ENCODE measurements around the gene KLK4. TPM values are rescaled to one million over a fixed set of nuclear protein-coding genes. Genes with fewer than 3 reads are reported as not detected.

Gene KLK4
- total RNA-seq, 1 experiment from 2014 or later, result 0.48 TPM

DNA sequence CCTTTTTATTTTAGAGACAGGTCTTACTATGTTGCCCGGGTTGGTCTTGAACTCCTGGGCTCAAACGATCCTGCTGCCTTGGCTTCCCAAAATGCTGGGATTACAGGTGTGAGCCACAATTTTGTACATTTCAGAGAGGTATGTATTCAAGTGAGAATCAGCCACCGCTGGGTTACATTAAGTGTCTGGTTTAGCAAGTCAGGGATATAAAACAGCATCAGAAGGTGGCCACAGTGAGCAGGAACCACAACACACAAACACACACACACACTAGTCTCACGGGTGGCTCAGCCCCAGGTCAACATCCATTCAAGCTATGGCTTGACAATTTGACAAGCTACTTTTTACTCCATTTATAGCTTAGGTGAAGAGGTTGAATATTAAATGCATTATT lies 21.5 kb upstream of the KLK4 start:
- no peak overlapping the region for H4K8ac ChIP-seq (replicated peaks; ENCODE audit: insufficient read length, low read depth, low read length)
- no peak overlapping the region for H3K56ac ChIP-seq (ENCODE audit: insufficient read length, low read depth, low read length)
- H3K14ac ChIP-seq (ENCODE audit: insufficient read depth, low read length), result no peak overlapping the region
- H3K79me2 ChIP-seq (ENCODE audit: insufficient read depth, low read length), result no peaks in the 10 kb centered on the region
- Mint-ChIP-seq H3K27me3 (ENCODE audit: low read depth) (peaks cover 36% of the 10 kb centered on the region), H3K4me1 (peaks cover 4 to 6% of the 10 kb centered on the region in 2 experiments), H3K9me3 (peaks cover 0 to 2% of the 10 kb centered on the region in 2 experiments; a peak in 1 of 5 replicates), H3K36me3 (ENCODE audit: insufficient read depth in 1 of 3, low read depth in 3 of 3) (no peaks in the 10 kb centered on the region), H3K4me3 (no peak overlapping the region), H3K27ac (no peak overlapping the region)
- no peaks in the 10 kb centered on the region for H3K9me3 ChIP-seq (ENCODE audit: control insufficient read depth, low read depth, low read length)
- no peak overlapping the region for H4K91ac ChIP-seq (ENCODE audit: insufficient read length, low read depth, low read length)
- no peak overlapping the region for H3T11ph ChIP-seq (ENCODE audit: low read length)
- H3K27me3 ChIP-seq (ENCODE audit: insufficient read depth, low read length), result no peaks in the 10 kb centered on the region
- H3K4me1 ChIP-seq (ENCODE audit: insufficient read depth, low read length), result no peaks in the 10 kb centered on the region; the same call in 1 of the 2 replicates
- no peak overlapping the region for H4K5ac ChIP-seq (ENCODE audit: insufficient read length, low read depth, low read length)
- no peak overlapping the region for H2AFZ ChIP-seq (ENCODE audit: low read length)
- no peaks in the 10 kb centered on the region for H3K23me2 ChIP-seq (ENCODE audit: insufficient read length, low read depth, low read length, poor library complexity, severe bottlenecking)
- no peak for TF ChIP-seq CTCF (conservative IDR thresholded peaks at IDR 0.05)
- no peak overlapping the region for H2BK20ac ChIP-seq (ENCODE audit: low read depth, low read length, poor library complexity, severe bottlenecking)
- no peak overlapping the region for H3K18ac ChIP-seq (ENCODE audit: insufficient read length, low read depth, low read length)
- no peak overlapping the region for H2BK15ac ChIP-seq (ENCODE audit: low read depth, low read length)
- no peak overlapping the region for H2BK120ac ChIP-seq (ENCODE audit: low read depth, low read length, poor library complexity, severe bottlenecking)
- no peak overlapping the region for H3K4me2 ChIP-seq (ENCODE audit: insufficient read depth, insufficient read length, low read length)
- WGBS (ENCODE audit: extremely low coverage, insufficient read length, low lambda C conversion rate), result no CpG with 5 or more reads among the region's 4 CpGs
- H3K79me1 ChIP-seq (ENCODE audit: insufficient read depth, low read depth, low read length, poor library complexity, severe bottlenecking), result no peaks in the 10 kb centered on the region
- H3K4ac ChIP-seq (ENCODE audit: low read depth, low read length), result no peak overlapping the region
- no peak overlapping the region for H3K23ac ChIP-seq (ENCODE audit: insufficient read length, low read depth, low read length)
- DNase-seq, result no peak
- no peak overlapping the region for H2BK12ac ChIP-seq (ENCODE audit: insufficient read length, low read depth, low read length)
- H3K27ac ChIP-seq (ENCODE audit: insufficient read length, low read depth, low read length), result no peak overlapping the region
- H2AK5ac ChIP-seq (ENCODE audit: insufficient read length, low read length), result no peak overlapping the region
- no peak overlapping the region for H3K9ac ChIP-seq (ENCODE audit: extremely low read depth, insufficient read length, low read length)
- no peaks in the 10 kb centered on the region for H4K20me1 ChIP-seq (ENCODE audit: control insufficient read depth, insufficient read depth, insufficient read length)
- H2BK5ac ChIP-seq (ENCODE audit: insufficient read length, low read length), result no peak overlapping the region

All from H9 (cell line).